ENCODE measurements around the gene CFI.

The CFI gene

GRCh38 chr4:109815151-109816081 is 13.6 kb upstream of the CFI start, which contains the start of gene GAR1:
GAR1 (plus strand) TSS chr4:109815762; CDS start chr4:109816165, 403 bp downstream.
- no peak for TF ChIP-seq ZFX (IDR thresholded peaks at IDR 0.05; ENCODE audit: borderline replicate concordance)
- TF ChIP-seq, protein P1, sequence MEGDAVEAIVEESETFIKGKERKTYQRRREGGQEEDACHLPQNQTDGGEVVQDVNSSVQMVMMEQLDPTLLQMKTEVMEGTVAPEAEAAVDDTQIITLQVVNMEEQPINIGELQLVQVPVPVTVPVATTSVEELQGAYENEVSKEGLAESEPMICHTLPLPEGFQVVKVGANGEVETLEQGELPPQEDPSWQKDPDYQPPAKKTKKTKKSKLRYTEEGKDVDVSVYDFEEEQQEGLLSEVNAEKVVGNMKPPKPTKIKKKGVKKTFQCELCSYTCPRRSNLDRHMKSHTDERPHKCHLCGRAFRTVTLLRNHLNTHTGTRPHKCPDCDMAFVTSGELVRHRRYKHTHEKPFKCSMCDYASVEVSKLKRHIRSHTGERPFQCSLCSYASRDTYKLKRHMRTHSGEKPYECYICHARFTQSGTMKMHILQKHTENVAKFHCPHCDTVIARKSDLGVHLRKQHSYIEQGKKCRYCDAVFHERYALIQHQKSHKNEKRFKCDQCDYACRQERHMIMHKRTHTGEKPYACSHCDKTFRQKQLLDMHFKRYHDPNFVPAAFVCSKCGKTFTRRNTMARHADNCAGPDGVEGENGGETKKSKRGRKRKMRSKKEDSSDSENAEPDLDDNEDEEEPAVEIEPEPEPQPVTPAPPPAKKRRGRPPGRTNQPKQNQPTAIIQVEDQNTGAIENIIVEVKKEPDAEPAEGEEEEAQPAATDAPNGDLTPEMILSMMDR (IDR thresholded peaks at IDR 0.05): no peak
- peak within 1 kb of the TSS; percentile 86 for H3K27ac ChIP-seq

DNA sequence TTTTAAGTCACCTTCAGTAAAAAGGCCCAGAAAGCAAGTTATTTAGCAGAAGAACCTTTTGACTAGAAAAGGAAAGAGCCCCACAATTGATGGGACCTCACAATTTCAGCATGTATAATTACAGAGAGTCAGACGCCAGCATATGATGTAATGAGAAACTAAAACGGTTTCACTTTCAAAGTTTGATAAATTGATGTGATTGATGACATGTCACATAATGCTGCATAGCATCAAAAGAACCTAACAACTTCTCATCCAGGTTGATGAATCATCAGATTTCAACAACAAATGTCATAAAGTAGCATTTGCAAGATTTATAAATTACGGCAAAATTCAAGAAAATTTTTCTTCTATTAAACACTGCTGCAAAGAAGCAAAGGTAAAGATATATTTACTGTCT is 9.9 kb upstream of the CFI start:
- no peak for TF ChIP-seq ZFX (IDR thresholded peaks at IDR 0.05; ENCODE audit: borderline replicate concordance)
- TF ChIP-seq, protein P1 (IDR thresholded peaks at IDR 0.05): no peak
- H3K27ac ChIP-seq: no peak overlapping the region

- TF ChIP-seq, protein P1 (IDR thresholded peaks at IDR 0.05): no peak
- no peak for TF ChIP-seq ZFX (IDR thresholded peaks at IDR 0.05; ENCODE audit: borderline replicate concordance)
- H3K27ac ChIP-seq: no peak overlapping the region
Observed at GRCh38 chr4:109810552-109811387, 9.0 kb upstream of the CFI start.

DNA sequence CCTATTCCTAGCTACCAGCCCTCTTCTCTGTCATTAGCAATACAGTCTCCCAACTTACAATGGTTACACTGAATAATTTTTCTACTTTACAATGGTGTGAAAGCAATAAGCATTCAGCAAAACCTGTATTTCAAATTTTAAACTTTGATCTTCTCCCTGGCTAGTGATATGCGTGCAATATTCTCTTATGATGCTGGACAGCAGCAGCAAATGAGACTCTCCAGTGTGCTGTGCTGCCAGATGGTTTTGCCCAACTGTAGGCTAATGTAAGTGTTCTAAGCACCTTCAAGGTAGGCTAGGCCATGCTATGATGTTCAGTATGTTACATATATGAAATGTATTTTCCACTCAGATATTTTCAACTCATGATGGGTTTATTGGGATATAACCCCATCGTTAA is 7.9 kb upstream of the CFI start:
- H3K27ac ChIP-seq: no peak overlapping the region
- TF ChIP-seq, protein P1 (IDR thresholded peaks at IDR 0.05): no peak
- TF ChIP-seq ZFX (IDR thresholded peaks at IDR 0.05; ENCODE audit: borderline replicate concordance): no peak

DNA sequence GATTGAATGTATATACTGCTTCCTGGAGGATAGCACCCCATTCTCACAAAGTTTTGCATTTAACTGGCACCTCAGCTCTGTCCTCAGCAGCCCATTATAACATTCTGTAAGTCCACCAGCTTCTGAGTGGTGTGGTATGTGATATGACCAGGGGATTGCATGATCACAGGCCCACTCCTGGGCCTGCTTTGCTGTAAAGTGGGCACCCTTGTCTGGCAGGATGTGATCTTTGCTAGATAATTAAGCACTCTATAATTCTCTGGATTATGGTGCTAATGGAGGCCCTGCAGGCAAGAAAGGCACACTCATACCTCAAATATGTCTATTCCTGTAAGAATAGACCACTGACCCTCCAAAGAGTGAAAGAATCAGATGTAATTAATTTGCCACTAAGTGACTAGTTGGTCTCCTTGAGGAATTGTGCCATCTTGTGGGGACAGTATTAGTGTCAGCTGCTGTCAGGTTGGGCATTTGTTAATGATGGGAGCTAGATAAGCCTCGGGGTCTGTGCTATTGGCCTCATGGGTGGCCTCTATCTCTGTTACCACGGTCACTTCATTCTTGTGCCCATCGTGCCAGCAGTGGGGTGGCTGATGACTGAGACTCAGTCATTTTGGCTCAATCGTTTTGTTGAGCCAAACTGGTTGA is 2.2 kb upstream of the CFI start:
- no peak for TF ChIP-seq ZFX (IDR thresholded peaks at IDR 0.05; ENCODE audit: borderline replicate concordance)
- TF ChIP-seq, protein P1 (IDR thresholded peaks at IDR 0.05): peak; percentile 70
- no peak overlapping the region for H3K27ac ChIP-seq

DNA sequence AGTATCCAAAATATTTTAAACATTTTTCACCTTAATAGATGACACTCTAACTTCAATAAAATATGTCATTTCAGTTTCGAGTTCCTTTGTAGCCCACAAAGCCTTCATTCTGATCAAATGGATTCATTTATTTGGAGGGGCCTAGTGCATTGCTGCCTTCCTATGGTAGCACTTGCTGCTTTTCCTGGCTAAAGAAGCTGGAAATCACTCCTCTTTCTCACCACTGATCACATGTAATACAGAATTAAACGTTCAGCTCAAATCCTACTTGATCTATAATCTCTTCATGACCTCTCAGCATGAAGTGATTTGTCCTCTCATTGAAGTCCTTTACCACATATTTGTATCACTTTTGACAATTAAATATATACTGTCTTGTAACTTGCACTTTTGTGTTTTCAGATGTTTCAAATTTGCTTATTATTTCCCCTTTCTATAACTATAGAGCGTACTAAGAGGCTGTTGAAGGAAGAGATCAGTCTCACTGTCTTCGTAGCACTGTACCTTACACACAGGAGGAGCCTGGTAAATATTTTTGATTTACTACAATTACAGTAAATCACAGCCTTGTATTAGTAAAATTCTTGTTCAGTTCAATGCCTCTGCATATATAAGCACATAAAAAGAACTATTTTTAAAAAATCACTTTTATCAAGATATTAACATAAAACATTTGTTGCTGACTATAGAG is 555 bp downstream of the CFI start:
- H3K27ac ChIP-seq: no peak overlapping the region
- TF ChIP-seq ZFX (IDR thresholded peaks at IDR 0.05; ENCODE audit: borderline replicate concordance): no peak
- TF ChIP-seq, protein P1 (IDR thresholded peaks at IDR 0.05): no peak

Measured in 22Rv1 (cell line).